Measurements from ENCODE around the gene NLRC5.

DNA sequence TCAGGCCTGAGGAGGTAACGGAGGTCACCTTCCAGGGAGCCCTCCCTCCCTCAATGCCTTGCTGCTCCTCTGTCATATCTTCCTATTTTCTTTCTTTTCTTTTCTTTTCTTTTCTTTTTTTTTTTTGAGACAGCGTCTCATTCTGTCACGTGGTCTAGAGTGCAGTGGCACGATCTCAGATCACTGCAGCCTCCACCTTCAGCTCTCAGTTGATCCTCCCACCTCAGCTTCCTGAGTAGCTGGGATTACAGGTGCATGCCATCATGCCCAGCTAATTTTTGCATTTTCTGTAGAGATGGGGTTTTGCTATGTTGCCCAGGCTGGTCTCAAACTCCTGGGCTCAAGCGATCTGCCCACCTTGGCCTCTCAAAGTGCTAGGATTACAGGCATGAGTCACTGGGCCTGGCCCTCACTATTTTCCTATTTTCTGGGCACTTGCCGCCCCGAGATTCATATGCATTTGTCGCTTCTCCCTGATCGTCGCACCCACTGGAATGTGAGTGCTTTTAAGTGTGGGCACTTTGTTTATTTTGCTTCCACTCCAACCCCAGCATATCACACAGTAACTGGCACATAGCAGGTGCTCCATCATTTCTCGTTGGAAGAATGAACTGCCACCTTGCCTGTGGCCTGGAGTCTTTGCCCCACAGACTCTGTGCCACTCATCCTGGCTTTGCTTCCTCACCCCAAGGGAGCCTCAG is 134.8 kb downstream of the NLRC5 start:
- TF ChIP-seq, protein P1, sequence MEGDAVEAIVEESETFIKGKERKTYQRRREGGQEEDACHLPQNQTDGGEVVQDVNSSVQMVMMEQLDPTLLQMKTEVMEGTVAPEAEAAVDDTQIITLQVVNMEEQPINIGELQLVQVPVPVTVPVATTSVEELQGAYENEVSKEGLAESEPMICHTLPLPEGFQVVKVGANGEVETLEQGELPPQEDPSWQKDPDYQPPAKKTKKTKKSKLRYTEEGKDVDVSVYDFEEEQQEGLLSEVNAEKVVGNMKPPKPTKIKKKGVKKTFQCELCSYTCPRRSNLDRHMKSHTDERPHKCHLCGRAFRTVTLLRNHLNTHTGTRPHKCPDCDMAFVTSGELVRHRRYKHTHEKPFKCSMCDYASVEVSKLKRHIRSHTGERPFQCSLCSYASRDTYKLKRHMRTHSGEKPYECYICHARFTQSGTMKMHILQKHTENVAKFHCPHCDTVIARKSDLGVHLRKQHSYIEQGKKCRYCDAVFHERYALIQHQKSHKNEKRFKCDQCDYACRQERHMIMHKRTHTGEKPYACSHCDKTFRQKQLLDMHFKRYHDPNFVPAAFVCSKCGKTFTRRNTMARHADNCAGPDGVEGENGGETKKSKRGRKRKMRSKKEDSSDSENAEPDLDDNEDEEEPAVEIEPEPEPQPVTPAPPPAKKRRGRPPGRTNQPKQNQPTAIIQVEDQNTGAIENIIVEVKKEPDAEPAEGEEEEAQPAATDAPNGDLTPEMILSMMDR (IDR thresholded peaks at IDR 0.05; ENCODE audit: extremely low read depth in 1 of 2, insufficient read depth in 1 of 2, low read depth in 1 of 2, low read length in 2 of 2) = no peak
- TF ChIP-seq, protein P2, sequence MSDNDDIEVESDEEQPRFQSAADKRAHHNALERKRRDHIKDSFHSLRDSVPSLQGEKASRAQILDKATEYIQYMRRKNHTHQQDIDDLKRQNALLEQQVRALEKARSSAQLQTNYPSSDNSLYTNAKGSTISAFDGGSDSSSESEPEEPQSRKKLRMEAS (IDR thresholded peaks at IDR 0.05; ENCODE audit: insufficient read depth, insufficient read length) = no peak
- TF ChIP-seq EZH2 (IDR thresholded peaks at IDR 0.05; ENCODE audit: borderline replicate concordance, low read depth, low read length, severe bottlenecking) (no peak), POLR2A (IDR thresholded peaks at IDR 0.05; ENCODE audit: low read depth, low read length) (no peak), JUN (IDR thresholded peaks at IDR 0.05; ENCODE audit: borderline replicate concordance, insufficient read depth, insufficient read length, low read depth) (no peak), GATA2 (IDR thresholded peaks at IDR 0.05; ENCODE audit: insufficient read depth, insufficient read length, low read depth, low read length) (no peak), POLR2AphosphoS5 (IDR thresholded peaks at IDR 0.05; ENCODE audit: insufficient read depth, low read depth, low read length) (no peak), FOS (IDR thresholded peaks at IDR 0.05; ENCODE audit: borderline replicate concordance, insufficient read depth, low read length) (no peak), MYC (IDR thresholded peaks at IDR 0.05; ENCODE audit: low read depth, low read length) (no peak)

Measured in endothelial cell of umbilical vein (primary cell).